Left lung (tissue), 10 donors: ENCODE measurements around the gene SPON1. TPM values are rescaled to one million over a fixed set of nuclear protein-coding genes. Genes with fewer than 3 reads are reported as not detected.
A peak's percentile ranks its signal among the peaks of the same experiment; 100 is the strongest.
"Not testable (repeated sequence)": the region's sequence is repeated elsewhere in the genome, so short reads cannot be mapped to it uniquely, and the experiment has no call there.

Experiments
- ATAC-seq: fragments of 200-7000 bp; cut with Tn5 transposase; one replicate; pipeline ENCODE4 v1.9.1; 2020; ENCODE audit warnings: moderate library complexity
- DNase-seq, 4 donors: peaks; one replicate each; pipeline ENCODE4 v3.0.0-alpha.2; 2013 to 2020
- H3K27ac ChIP-seq, 2 donors: fragments of 200-600 bp; sonication (generic) in 1 of 2; one replicate each; pipeline versions ENCODE4 v1.5.0 to v1.8.0; 2020 to 2021
- H3K27me3 ChIP-seq, 2 donors: fragments of 200-600 bp; sonication (generic) in 1 of 2; one replicate each; pipeline versions ENCODE4 v1.5.0 to v1.8.0; 2020 to 2021
- H3K36me3 ChIP-seq, 2 donors: fragments of 200-600 bp; sonication (generic) in 1 of 2; one replicate each; pipeline versions ENCODE4 v1.5.0 to v1.8.0; 2020 to 2021
- H3K4me1 ChIP-seq, 2 donors: fragments of 200-600 bp; one replicate each; pipeline ENCODE4 v1.8.0; 2021
- H3K4me3 ChIP-seq, 2 donors: fragments of 200-600 bp; sonication (generic) in 1 of 2; one replicate each; pipeline versions ENCODE4 v1.5.0 to v1.8.0; 2020 to 2021; ENCODE audit warnings: mild to moderate bottlenecking in 1 of 2
- H3K9me3 ChIP-seq, 2 donors: fragments of 200-600 bp; sonication (generic) in 1 of 2; one replicate each; pipeline versions ENCODE4 v1.5.0 to v1.8.0; 2020 to 2021
- intact Hi-C, 2 donors: fragments of 100-400 bp; cut with DNase I; formaldehyde crosslinking; loops; one replicate each; pipeline versions ENCODE4 v1.11.2 to v1.14.2; 2022
- polyA plus RNA-seq, 6 donors: library from polyadenylated mRNA; unstranded; fragments of 120-200 nt; gene quantifications; one replicate each; pipeline ENCODE4 v1.2.1, GENCODE V29; 2013; ENCODE audit not compliant: insufficient read length in 6 of 6
- total RNA-seq, 2 donors: library from RNA; stranded (reverse); fragmentation: NEBNext Ultra II Directional; extraction: Animal tissue kit (Norgen Biotek cat#: 25700); gene quantifications; one replicate each; pipeline ENCODE4 v1.2.1, GENCODE V29; 2021
- TF ChIP-seq, protein P1 (sequence below), 2 donors: fragments of 200-600 bp; sonication (generic) in 1 of 2; IDR thresholded peaks; one replicate each; pipeline versions ENCODE4 v1.5.0 to v1.8.0; 2021; ENCODE audit warnings: antibody characterized with exemption in 2 of 2
- donor health status: DM: no; HTN: yes; CAD: no.
- donor health status: DM: no; HTN: no; CAD: no.

Gene SPON1
- total and polyA plus RNA-seq, 8 donors, result 83.2 to 136 (median 97.4) TPM

DNA sequence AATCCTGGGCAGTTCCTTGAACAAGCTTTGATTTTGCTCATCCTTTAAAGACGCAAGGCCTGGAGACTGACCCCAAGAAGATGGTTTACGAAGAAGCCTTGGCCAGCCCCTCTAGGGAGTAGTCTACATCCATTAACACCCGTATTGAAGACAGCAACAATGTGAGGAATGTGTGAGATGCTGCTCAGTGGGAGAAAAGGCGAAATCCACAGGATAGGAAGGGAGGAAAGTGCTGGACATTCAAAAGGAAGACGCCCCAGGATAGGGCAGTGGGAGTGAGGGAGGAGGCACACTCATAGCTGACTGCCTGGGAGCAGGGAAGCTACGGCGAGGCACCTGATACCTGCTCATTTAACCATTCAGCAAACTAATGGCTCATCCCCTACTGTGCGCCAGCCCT, 282.4 kb downstream of the SPON1 start:
- Histone ChIP-seq H3K27ac (no peak overlapping the region), H3K36me3 (no peaks in the 10 kb centered on the region), H3K4me1 (peaks cover 6 to 8% of the 10 kb centered on the region in 2 donors), H3K4me3 (no peak overlapping the region), H3K9me3 (no peaks in the 10 kb centered on the region), H3K27me3 (peaks cover 0 to 17% of the 10 kb centered on the region in 2 donors)
- DNase-seq, result no peak
- intact Hi-C loops, result loop anchor here in 1 of 2 donors (5.0 kb wide), 1 partner anchor 288 kb away; no protein-coding TSS in a partner anchor
- no peak for ATAC-seq
- TF ChIP-seq, protein P1, sequence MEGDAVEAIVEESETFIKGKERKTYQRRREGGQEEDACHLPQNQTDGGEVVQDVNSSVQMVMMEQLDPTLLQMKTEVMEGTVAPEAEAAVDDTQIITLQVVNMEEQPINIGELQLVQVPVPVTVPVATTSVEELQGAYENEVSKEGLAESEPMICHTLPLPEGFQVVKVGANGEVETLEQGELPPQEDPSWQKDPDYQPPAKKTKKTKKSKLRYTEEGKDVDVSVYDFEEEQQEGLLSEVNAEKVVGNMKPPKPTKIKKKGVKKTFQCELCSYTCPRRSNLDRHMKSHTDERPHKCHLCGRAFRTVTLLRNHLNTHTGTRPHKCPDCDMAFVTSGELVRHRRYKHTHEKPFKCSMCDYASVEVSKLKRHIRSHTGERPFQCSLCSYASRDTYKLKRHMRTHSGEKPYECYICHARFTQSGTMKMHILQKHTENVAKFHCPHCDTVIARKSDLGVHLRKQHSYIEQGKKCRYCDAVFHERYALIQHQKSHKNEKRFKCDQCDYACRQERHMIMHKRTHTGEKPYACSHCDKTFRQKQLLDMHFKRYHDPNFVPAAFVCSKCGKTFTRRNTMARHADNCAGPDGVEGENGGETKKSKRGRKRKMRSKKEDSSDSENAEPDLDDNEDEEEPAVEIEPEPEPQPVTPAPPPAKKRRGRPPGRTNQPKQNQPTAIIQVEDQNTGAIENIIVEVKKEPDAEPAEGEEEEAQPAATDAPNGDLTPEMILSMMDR (IDR thresholded peaks at IDR 0.05), result no peak

DNA sequence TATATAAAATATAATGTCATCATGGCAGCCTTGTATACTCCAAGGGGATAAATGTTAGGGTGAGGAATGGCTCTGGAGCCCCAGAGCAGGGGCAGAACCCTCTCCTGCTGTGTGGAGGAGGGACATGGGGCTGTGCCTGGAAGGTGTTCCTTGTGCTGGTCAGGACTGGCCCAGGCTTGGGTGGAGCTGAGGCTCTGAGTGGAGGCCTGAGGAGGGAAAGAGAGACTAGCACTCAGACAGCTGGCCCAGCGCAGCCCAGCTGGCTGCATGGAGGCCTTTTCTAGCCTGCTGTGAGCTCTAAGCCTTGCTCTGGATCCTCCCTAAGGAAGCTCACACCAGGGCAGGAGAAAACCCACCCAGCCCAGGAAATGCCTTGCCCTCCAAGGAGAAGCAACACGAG, 282.9 kb downstream of the SPON1 start:
- H3K27ac ChIP-seq, result no peak overlapping the region
- DNase-seq (no peak), ATAC-seq (no peak)
- H3K4me1 ChIP-seq, result peaks cover 6 to 8% of the 10 kb centered on the region in 2 donors
- no peak overlapping the region for H3K4me3 ChIP-seq
- TF ChIP-seq, protein P1 (IDR thresholded peaks at IDR 0.05), result no peak
- peaks cover 0 to 17% of the 10 kb centered on the region in 2 donors for H3K27me3 ChIP-seq
- no peaks in the 10 kb centered on the region for H3K36me3 ChIP-seq
- no peaks in the 10 kb centered on the region for H3K9me3 ChIP-seq
- intact Hi-C loops, result loop anchor here in 1 of 2 donors (5.0 kb wide), 1 partner anchor 288 kb away; no protein-coding TSS in a partner anchor

DNA sequence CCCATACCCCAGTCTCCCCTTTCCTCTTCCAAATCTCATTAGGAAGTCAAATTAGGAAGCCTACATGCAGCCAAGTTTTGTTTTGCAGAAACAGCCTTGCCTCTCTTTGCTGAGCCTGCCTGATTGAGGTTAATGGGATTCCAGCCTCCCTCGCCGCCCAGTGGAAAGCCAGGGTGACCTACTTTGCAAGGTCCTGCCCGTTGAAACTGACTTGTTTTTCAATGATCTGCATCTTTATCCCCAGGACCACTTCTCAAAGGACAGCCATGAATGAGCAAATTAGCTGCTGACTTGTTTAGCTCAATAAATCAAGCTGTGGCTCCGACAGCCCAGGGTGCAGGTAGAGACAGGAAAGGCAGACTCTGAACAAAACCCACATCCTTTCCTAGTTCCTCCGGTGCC, 286.1 kb downstream of the SPON1 start:
- no peaks in the 10 kb centered on the region for H3K9me3 ChIP-seq
- no peaks in the 10 kb centered on the region for H3K36me3 ChIP-seq
- TF ChIP-seq, protein P1 (IDR thresholded peaks at IDR 0.05), result no peak
- ATAC-seq, result no peak
- H3K27ac ChIP-seq, result no peak overlapping the region
- peaks cover 0 to 17% of the 10 kb centered on the region in 2 donors for H3K27me3 ChIP-seq
- no peak overlapping the region for H3K4me3 ChIP-seq
- peak in 1 of 4 donors; percentile 48 for DNase-seq
- H3K4me1 ChIP-seq, result peaks cover 6 to 8% of the 10 kb centered on the region in 2 donors
- intact Hi-C loops, result loop anchor here in 1 of 2 donors (5.0 kb wide), 1 partner anchor 291 kb away; no protein-coding TSS in a partner anchor

DNA sequence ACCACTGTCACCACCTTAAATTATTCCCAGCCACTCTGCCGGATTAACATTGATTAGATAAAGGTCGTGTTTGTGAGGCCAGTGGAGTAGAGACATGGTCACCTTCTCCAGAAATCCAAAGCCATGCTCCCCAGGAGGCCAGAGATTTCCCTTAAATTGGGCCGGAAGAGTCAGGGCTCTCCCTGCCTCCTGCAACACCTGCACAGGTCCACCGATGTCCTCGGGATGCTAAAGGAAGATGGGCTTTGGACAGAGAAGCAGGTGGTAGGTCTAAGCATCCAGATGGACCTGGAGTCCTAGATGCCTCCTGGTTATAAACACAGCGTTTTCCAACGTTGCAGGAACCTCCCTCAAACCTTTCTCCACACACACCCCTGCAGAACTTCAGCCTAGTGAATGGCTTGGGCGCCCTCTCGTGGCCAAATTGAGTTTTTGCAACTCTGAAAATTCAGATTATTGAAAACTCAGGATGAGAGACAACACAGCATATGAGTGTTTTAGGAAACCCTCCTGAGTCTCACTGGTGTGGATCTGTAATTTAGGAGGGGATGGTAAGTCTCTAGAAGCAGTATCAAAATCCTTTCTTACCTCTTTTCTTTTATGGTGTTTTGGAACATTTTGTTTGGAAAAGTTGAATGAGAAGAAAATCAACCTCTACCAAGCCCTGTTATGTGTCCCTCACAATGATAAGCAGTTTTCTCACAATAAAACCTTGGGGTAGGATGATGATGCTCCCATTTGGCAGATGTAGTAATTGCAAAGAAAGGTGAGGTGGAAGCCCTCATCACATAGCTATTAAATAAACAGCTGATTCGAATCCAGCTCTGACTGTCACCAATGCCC, 286.8 kb downstream of the SPON1 start:
- ATAC-seq (peak; percentile 78), DNase-seq (peak in 3 of 4 donors; percentile 57 to 73 (median 59))
- peaks cover 7 to 8% of the 10 kb centered on the region in 2 donors for H3K4me1 ChIP-seq
- H3K36me3 ChIP-seq, result no peaks in the 10 kb centered on the region
- H3K27ac ChIP-seq, result no peak overlapping the region
- intact Hi-C loops, result loop anchor here in 1 of 2 donors (5.0 kb wide), 1 partner anchor 292 kb away; no protein-coding TSS in a partner anchor
- peaks cover 0 to 17% of the 10 kb centered on the region in 2 donors for H3K27me3 ChIP-seq
- no peak overlapping the region for H3K4me3 ChIP-seq
- TF ChIP-seq, protein P1 (IDR thresholded peaks at IDR 0.05), result peak; percentile 68 to 80
- no peaks in the 10 kb centered on the region for H3K9me3 ChIP-seq

DNA sequence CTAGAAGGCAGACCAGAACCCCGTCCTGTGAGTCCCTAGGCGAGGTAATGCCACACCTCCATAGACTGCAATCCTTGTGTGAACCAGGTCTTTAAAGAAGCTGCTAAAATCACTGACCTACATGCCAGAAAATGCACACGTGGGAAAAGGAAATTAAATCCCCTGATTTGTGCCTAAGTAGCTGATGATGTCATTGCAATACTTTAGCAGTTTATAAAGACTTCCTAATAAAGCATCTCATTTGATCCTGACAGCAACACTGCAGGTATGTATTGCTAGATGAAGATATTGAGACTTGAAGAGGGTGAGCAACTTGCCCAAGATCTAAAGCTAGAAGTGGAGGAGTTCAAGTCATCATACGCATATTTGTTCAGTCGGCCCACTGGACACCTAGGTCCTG, 289.2 kb downstream of the SPON1 start:
- H3K4me1 ChIP-seq, result peaks cover 8 to 12% of the 10 kb centered on the region in 2 donors
- no peaks in the 10 kb centered on the region for H3K9me3 ChIP-seq
- no peaks in the 10 kb centered on the region for H3K36me3 ChIP-seq
- H3K4me3 ChIP-seq, result no peak overlapping the region
- H3K27me3 ChIP-seq, result peaks cover 0 to 17% of the 10 kb centered on the region in 2 donors
- ATAC-seq (no peak), DNase-seq (no peak)
- H3K27ac ChIP-seq, result no peak overlapping the region
- intact Hi-C loops, result no loop called here
- TF ChIP-seq, protein P1 (IDR thresholded peaks at IDR 0.05), result no peak

DNA sequence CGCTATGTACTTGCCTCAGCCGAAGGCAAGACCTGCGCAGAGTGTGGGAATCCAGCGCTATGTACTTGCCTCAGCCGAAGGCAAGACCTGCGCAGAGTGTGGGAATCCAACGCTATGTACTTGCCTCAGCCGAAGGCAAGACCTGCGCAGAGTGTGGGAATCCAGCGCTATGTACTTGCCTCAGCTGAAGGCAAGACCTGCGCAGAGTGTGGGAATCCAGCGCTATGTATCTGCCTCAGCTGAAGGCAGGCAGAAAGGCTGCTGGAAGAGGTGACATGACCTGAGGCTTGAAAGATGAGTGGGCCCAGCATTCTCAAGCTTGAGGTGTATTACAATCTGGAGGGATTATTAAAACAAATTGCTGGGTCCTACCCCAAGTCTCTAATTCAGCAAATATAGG, 290.0 kb downstream of the SPON1 start:
- not testable (repeated sequence) for H3K9me3 ChIP-seq

More for the DNA sequence above, 290.0 kb downstream of the SPON1 start:
- intact Hi-C loops, DNase-seq, H3K4me3 ChIP-seq, ATAC-seq, H3K27ac ChIP-seq, H3K36me3 ChIP-seq: not testable (repeated sequence)
- Histone ChIP-seq H3K4me1 (peaks cover 8 to 12% of the 10 kb centered on the region in 2 donors), H3K27me3 (peaks cover 0 to 17% of the 10 kb centered on the region in 2 donors)
